SU-DHL-6 (cell line): ENCODE data around the gene PRKAR2A.
"Not testable (repeated sequence)": the region's sequence is repeated elsewhere in the genome, so short reads cannot be mapped to it uniquely, and the experiment has no call there.

Source experiments
- CTCF ChIP-seq: fragments of 200-600 bp; sonication (generic); IDR thresholded peaks from one replicate; pipeline ENCODE4 v1.5.1; 2017; ENCODE audit warnings: antibody characterized with exemption, mild to moderate bottlenecking, low read length, moderate library complexity; ENCODE audit not compliant: insufficient read depth, poor library complexity, severe bottlenecking
- EZH2phosphoT487 ChIP-seq: fragments of 200-600 bp; sonication (generic), shearing (Covaris generic); conservative IDR thresholded peaks from 2 replicates; pipeline ENCODE4 v1.6.1; 2018; ENCODE audit warnings: mild to moderate bottlenecking, antibody characterized with exemption, low read length, moderate library complexity, mixed read lengths

- not testable (repeated sequence) for TF ChIP-seq CTCF, EZH2phosphoT487
These were observed 19.8 kb downstream of the PRKAR2A start for GRCh38 chr3:48827874-48828273.
